ENCODE data around the gene PPEF2.

PPEF2 gene

DNA sequence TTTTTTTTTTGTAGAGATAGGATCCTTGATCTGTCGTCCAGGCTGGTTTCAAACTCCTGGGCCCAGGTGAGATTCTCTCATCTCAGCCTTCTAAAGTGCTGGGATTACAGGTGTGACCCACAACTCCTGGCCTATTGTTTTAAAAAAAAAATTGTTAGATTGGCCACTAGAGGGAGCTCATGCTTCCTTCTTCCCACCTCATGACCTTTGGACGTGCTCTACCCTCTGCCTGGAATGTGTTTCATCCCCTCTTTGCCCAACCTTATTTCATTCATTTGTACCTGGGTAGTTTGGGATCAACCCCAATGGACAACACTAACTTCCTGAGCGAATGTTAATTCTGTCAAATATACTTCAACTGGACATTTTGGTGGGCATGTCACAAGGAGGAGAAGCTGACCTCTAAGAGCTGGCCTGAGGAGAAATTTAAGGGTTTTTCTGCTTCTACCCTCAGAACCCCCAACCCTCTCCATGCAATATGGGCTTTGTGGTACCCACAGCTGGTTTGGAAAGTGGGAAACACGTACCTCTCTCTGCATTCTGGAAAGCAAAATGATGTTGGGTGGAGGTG lies 6.4 kb downstream of the PPEF2 start:
- DNase-seq: peak; percentile 0

DNA sequence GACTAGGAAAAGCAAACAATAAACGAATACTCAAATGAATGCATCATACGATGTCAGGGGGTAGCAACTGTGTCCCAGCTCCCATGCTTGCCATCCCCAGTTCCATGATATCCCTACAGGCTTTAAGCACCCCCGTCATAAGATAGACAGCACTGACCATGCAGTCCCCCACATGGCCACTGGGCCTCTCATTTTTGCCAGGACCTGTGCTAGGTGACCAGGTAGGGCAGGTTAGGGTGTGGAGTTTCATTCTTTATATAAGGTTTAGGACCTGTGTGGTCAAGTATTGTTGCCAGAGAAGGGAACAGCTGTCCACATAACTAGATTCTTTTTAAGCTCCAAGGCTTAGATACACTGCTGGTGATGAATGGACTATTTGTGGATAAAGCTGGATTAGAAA lies 9.7 kb downstream of the PPEF2 start:
- no peak for DNase-seq

DNA sequence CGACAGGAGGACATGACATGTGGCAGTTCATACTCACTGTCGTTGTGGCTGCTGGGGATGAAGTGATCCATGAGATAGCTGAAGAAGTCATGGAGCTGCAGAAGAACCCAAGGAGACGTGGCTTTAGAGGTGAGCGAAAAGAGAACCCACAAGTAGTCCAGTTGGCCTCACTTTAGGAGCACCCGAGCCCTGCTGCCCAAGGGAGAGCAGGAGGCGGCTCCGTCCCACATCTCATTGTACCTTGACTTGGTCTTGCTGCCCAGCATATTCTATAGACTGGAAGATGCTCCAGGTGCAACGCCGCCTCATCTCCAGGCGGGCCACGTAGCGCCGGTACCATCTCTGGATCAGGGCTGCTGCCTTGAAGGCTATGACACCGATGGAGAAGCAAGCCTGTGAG lies 10.6 kb downstream of the PPEF2 start:
- no peak for DNase-seq

DNA sequence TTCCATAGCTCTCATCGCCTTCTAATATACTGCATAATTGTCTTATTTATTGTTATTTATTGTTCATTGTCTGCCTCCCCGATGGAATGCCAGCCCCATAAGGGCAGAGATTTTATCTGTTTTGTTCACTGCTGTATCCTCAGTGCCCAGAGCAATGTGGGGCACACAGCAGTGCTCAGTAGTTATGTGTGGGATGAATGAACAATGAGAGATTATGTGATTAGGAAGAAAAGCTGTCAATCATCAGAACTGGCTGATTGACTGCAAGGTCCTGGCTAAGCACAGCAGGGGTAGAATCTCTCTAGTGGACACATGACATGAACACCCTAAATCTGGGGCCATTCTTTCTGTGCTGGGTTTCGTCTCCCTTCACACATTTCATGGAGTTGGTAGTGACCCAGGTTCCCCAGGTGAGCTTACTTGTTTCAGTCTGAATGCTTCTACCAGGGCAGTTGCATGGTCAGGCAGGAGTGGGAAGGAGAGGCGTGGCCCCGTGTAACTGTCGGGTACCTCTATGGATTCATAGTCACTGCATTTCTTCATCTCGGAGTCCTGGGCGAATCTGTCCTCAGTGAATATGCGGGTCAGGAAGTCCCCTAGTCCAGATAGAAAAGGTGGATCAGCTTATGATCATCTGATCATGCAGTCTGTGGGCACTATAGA lies 12.6 kb downstream of the PPEF2 start:
- no peak for DNase-seq

DNA sequence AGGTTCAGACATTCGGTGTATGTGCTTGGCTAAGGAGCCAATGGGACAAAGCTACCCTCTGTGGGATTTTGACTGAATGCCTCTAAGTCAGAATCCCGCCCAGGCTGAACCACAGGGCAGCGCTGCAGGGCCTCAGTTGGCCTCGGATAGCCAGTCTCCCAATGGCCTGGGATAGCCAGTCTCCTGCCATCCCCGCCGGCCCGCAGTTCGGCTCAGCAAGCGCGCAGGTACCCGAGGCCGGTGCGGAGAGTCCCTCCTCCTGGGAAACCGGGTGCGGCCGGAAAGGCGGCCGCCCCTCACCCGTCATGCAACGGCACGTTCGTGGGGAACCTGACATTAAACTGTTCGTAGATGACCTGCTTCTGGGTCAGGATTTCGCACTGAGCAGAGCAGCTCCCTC lies 16.1 kb downstream of the PPEF2 start:
- DNase-seq: no peak

DNA sequence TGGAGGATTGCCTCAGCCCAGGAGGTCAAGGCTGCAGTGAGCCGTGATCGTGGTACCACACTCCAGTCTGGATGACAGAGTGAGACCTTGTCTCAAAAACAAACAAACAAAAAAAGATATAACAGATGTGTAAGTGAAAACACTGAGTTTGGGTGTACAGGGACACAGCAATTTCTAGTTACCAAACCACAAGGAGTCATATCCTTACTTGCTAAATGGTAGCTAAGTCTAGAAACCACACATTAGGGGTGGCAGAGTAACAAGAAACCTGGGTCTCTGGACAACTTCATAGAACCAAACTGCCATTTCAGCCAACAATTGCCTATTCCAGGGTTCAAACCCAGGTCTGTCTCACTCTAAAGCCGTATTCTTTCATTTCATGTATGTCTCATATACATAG lies 20.8 kb downstream of the PPEF2 start:
- DNase-seq: no peak

DNA sequence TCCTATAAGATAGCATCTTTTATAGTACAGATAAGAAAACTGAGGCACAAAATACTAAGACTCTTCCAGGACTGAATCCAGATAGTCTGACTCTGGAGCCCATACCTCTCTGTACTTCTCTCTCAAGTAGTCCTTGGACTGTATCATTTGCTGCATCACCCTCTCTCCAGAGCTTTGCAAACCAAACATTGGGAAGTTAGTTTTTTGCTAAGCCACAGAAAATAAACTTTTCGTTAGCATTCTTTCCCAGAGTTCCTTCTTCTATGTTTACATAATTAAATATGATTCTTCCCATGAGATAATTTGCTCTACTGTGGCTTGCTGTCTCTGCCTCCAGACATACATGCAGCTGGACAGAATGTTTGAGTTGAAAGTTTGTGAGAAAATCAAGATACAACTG lies 22.0 kb downstream of the PPEF2 start:
- DNase-seq: no peak

DNA sequence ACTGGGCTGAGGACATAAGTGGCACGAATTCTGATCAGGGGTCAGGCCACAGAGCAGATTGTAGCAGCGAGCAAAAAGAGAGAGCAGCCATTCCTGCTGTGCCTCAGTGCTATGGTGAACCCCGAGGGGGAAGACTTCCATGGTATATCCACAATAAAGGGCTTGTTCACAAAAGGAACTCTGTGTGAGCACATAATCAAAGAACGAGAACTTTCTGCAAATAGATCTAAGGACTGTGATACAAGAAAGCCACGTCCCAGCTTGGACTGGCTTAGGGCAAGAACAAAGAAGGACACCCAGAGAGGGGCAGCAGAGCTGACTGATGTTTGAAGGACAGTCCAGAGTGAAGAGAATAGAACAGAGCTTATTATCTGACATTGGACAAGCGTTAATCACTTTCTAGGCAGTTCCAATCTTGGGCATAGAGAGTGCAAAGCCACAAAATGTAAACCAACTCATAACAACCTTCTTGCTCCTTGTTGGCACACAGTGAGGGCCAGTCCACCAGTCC lies 24.0 kb downstream of the PPEF2 start:
- no peak for DNase-seq

DNA sequence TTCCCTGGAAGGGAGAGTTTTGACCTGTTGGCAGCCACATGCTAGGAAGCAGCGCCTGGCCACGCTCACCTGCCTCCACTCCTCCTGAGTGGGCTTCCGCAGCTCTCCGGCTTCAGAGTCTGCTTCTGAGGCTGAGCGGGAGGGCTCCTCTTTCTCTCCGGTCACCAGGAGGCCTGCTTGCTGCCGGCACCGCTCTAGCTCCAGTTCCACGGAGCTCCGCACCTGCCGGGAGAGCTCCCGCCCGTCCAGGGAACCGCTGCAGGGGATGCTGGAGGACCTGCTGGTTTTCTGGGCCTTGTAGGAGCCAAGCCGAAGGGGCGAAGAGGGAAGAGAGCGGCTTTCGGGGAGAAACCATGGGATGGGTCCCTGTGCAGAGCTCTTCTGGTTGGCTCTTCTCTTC lies 26.0 kb downstream of the PPEF2 start:
- no peak for DNase-seq

DNA sequence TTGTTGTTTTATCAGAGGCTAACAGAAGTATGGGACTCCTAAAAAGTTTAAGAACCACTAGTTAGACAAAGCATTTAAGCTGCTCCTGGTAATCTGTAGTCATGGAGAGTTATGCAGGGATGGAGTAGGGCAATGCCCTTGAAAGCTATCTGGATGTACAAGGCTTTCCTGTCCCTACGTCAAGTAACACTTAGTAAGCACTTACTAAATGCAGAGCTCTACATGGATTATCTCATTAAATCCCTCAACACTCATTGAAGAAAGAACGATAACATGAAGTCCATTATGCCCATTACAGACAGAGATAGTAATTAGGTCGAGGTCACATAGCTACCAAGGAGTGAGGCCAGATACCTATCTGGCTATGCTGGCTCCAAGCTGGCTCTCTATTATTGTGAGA lies 33.2 kb downstream of the PPEF2 start:
- no peak for DNase-seq

DNA sequence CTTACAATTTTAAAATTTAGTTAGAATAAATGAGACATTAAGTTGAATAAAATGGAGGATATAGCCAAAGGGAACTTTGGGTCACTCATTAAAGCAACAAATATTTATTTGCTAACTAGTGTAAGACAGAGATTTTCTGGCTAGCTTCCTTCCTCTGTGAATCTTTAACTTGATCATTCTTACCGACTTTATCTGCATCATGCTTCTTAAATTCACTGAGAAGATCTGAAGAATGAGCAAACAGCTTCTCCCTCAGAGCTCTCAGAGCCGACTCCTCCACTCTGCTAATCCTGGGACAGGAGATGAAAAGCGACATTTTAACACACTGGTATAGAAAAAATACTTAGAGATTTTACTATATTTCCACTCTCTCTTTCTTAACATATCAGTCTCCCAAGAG lies 35.1 kb downstream of the PPEF2 start:
- no peak for DNase-seq

DNA sequence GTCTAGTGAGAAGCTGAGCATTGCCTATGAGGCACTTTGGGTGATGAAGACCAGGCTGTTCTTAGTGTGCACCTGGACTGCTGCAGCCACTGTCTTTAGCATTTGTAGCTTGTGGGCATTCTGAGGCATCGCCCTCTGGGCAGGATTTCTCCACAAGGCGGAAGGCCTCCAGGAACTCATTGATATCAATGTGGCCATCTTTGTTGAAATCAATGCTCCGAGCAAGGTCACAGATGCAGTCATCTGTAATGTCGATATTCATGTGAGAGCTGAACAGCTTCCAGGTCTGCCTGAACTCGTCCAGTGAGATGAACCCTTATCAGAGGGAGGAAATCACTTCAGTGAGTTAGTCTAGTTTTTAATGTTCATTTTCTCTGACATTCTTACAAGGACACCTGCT lies 41.6 kb downstream of the PPEF2 start:
- no peak for DNase-seq

DNA sequence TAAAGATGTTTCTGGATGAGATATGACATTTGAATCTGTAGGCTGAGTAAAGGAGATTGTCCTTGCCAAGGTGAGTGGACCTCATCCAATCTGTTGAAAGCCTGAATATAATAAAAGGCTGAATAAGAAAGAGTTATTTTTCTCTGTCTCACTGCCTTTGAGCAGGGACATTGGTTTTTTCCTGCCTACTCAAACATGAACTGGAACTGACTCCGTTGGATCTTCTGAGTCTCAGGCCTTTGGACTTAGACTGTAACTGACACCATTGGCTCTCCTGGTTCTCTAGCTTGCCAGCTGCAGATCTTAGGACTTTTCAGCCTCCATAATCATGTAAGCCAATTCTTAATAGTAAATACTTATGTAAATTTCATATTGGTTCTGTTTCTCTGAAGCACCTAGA lies 43.5 kb downstream of the PPEF2 start:
- no peak for DNase-seq

DNA sequence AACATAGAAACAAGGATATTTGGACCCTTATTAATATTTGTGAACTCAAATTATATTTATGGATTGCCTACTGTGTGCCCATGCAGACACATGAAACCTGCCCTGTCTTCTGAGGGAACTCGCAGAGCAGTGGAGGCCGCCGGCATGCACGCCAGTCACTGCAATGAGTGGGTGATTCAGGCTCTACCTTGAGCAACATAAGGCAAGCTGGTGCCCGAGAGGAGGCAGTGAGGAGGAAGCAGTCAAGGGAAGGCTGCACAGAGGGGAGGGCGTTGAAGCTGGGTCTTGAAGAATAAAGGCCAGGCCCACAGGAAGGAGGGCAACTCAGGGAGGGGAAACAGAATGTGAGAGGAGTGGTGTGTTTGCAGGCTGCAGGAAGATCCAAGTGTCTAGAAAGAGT lies 52.8 kb downstream of the PPEF2 start:
- DNase-seq: no peak

DNA sequence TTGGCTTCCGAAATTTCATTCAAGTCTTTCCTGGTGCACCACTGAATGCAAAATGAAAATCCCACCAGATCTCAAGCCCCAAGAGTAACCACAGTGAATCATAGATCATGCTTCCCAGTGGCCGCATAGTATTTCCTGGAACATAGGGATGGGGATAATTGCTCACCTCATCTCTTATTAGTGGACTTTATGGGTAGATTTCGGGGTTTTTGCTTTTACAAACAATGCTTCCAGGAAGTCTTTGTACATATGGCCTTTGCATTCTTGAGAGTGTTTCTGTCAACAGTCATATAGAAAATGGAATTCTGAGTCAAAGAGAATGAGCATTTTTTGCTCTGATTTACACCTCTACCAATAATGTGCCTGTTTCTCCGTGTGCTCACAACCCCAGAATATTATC lies 53.4 kb downstream of the PPEF2 start:
- DNase-seq: no peak

DNA sequence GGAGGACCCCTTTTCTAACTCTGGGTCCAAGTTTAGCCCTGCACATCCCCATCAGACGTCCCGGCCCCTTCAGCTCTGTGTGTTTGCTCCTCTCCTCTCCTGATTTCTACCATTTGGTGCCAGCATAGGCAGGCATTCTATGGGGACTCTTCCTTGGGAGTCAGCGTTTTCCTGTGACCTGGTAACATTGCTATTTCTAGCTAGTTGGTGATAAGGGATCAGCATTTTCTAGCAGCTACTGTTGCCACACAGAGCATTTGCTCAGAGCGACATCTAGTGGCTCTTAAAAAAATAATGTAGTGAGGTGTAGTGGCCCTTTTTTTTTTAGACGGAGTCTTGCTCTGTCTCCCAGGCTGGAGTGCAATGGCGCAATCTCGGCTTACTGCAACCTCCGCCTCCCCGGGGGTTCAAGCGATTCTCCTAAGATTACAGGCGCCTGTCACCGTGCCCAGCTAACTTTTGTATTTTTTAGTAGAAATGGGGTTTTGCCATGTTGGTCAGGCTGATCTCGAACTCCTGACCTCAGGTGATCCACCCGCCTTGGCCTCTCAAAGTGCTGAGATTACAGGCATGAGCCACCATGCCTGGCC lies 54.0 kb downstream of the PPEF2 start:
- DNase-seq: peak; percentile 59

DNA sequence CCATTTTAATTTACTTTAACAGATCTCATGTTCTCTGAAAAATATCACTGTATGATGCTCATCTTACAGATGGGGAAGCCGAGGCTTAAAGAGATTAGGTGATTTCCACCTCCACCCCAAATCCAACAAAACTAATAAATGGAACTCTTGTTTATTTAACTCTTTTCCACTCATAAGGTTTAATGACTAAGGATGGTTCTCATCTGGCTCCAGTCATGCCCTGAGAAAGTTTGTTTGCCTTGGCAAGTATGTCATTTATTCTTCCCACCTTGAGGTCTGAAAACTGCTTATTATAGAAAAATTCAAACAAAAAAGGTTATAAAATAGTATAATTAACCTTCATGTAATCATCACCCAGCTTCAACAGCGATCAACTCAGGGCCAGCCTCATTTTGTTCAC lies 56.3 kb downstream of the PPEF2 start:
- DNase-seq: no peak

DNA sequence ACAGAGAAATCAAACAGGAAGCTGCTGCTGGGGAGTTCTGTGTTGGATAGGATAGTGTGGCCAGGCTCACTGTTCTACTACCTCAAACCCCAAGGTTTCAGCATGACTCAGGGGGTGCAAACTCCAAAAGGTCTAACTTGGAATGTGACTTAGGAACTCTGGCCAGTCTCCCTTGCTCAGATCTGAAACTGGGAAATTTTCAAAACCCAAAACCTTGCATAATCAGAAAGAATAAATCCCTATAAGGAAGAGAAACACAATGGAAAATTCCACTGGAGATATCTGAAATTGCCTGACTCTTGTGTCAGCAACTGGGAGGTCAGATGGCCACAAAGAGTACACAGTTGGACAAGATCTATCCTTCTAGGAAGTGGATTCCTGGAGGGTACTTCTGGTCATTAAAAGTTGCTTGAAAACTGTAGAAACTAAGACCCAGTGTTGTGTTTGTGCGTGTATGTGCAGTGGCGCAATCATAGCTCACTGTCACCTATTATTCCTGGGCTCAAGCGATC lies 58.0 kb downstream of the PPEF2 start:
- no peak for DNase-seq

DNA sequence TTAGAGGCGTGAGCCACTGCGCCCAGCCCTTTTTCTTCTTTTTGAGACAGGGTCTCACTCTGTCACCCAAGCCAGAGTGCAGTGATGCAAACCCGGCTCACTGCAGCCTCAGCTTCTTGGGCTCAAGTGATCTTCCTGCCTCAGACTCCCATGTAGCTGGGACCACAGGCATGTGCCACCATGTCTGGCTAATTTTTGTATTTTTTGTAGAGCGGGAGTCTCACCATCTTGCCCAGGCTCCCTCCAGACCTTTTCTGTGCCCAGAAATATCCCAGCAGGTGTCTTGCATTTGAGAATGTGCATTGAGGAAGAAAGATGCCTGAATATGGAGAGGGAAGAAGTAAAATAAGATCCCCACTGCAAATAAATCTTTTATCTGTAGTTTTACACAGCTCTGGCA lies 58.7 kb downstream of the PPEF2 start:
- no peak for DNase-seq

DNA sequence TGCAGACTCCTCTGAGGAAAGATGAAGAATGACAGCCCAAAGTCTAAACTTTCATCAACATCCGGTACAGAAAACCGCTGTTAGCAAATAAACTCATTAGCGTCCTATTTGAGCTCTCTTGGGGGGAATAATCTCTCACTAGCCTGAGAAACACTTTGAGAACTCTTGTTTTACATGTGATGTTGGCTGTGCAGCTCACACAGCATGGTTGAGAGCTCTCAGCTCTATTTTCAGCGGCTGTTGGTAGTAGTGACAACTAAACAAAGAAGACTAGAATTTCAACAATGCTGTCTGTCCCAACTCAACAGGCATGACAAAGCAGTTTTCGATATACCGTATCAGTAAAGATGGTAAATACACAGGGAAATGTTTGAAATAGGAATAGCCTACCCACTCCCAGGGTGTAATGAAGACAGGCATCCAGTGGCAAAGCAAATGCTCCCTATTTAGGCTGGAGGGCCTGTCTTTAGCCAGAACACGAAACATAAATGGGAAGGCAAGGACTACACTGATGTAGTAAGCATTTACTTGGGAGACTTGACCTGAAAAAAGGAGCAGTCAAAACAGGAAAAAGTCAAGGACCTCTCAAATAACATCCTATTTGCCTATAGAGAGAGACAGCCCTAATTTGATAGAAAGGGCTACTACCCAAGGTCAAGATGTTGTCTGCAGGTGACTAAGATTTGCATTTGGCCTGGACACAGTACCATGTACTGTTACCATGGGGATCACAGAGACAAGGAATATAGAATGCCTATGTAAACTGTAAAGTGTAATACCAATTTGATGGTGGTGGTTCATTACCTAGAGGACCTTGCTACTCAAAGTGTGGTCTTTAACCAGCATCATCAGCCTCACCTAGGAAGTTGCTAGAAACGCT lies 60.4 kb downstream of the PPEF2 start:
- no peak for DNase-seq

DNA sequence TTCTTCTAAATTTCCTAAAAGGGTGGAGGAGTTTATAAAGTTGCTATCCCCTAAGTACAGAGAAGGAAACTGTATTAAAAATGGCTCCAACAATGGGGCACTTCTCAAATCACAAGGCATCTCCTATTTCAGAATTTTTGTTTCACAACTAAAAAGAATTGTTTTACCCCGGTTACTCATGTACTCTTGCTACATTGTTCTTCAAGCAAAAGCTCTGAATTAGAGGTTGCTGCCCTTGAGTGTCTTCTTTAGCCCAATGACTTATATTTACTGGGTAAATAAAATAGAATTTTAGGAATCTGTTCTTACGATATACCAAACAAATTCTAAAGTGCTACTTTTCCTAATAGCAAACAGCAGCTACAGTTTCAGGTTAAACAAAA lies 67.5 kb downstream of the PPEF2 start:
- no peak for DNase-seq

DNA sequence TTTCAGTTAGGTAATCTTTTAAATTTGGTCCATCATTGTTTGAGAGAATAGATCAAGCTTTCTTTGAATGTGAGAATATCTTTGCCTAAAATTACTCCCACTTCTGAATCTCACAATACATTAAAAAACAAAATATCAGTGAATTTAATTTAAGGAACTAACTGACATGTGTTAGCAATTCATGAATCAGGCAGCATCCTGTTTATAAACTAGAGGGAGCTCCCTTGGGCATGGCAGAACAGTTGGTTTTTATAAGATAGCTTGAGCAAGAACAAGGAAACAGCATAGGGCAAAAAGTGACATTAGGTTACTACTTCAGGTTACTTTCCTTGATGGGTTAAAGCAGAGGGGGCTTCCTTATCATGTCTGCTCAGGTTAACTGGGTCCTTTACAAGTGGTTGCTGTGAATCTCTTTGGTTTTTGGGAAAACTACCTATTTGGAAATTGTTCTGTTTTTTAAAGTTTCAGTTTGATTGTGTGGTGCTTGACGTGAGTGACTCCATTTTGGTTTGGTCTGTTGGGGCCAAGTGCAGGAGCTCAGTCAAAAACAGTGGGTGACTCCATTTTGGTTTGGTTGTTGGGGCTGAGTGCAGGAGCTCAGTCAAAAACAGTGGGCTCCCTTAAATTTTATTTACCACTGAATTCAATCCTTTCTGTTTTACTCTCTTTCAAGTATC lies 68.0 kb downstream of the PPEF2 start:
- peak; percentile 1 for DNase-seq

DNA sequence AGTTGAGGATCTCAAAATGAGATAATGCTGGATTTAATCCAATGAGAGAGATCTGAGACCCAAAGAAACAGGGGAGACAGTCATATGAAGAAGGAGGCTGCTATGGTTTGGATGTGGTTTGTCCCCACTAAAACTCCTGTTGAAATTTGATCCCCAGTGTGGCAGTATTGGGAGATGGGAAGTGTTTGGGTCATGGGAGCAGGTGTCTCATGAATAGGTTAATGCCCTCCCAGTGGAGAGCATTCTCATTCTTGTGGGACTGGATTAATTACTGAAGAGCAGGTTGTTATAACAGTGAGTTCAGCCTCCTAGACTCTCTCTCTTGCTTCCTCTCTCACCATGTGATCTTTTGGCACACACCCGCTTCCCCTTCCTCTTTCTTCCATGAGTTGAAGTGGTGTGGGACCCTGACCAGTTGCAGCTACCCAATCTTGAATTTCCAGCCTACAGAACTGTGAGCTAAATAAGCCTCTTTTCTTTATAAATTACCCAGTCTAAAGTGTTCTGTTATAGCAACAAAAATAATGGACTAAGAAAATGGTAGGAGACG lies 70.3 kb downstream of the PPEF2 start:
- peak; percentile 11 for DNase-seq

All from NCI-H2171 treated with DMSO at 0.1 percent for 48 hours (cell line).